Neural cell (in vitro differentiated cells): ENCODE results near the gene TIPARP.

Experiments used
- EP300 ChIP-seq: fragments of 450-650 bp; conservative IDR thresholded peaks from 2 replicates; pipeline ENCODE4 v1.6.1; 2014; ENCODE audit warnings: antibody characterized with exemption, mild to moderate bottlenecking, moderate library complexity; ENCODE audit not compliant: poor library complexity, severe bottlenecking
- EZH2 ChIP-seq: fragments of 200-600, 300-800 bp; shearing (Covaris generic), sonication (generic); IDR thresholded peaks from 2 replicates; pipeline ENCODE4 v1.6.1; 2014; ENCODE audit warnings: antibody characterized with exemption, low read length, borderline replicate concordance, mild to moderate bottlenecking; ENCODE audit not compliant: insufficient read depth, poor library complexity, severe bottlenecking
- POLR2AphosphoS5 ChIP-seq: IDR thresholded peaks from 2 replicates; pipeline ENCODE4 v1.6.1; 2012
- SMC3 ChIP-seq: fragments of 450-650 bp; conservative IDR thresholded peaks from 2 replicates; pipeline ENCODE4 v1.6.1; 2014; ENCODE audit warnings: antibody characterized with exemption, mild to moderate bottlenecking, moderate library complexity; ENCODE audit not compliant: poor library complexity
- TAF1 ChIP-seq: IDR thresholded peaks from 2 replicates; pipeline ENCODE4 v1.6.1; 2012; ENCODE audit warnings: low read depth
- TF ChIP-seq, protein P1 (sequence below): fragments of 450-650 bp; IDR thresholded peaks from 2 replicates; pipeline ENCODE4 v1.5.1; 2014; ENCODE audit warnings: antibody characterized with exemption, mild to moderate bottlenecking, moderate library complexity; ENCODE audit not compliant: poor library complexity, severe bottlenecking

- TF ChIP-seq, protein P1, sequence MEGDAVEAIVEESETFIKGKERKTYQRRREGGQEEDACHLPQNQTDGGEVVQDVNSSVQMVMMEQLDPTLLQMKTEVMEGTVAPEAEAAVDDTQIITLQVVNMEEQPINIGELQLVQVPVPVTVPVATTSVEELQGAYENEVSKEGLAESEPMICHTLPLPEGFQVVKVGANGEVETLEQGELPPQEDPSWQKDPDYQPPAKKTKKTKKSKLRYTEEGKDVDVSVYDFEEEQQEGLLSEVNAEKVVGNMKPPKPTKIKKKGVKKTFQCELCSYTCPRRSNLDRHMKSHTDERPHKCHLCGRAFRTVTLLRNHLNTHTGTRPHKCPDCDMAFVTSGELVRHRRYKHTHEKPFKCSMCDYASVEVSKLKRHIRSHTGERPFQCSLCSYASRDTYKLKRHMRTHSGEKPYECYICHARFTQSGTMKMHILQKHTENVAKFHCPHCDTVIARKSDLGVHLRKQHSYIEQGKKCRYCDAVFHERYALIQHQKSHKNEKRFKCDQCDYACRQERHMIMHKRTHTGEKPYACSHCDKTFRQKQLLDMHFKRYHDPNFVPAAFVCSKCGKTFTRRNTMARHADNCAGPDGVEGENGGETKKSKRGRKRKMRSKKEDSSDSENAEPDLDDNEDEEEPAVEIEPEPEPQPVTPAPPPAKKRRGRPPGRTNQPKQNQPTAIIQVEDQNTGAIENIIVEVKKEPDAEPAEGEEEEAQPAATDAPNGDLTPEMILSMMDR = no peak
- TF ChIP-seq EP300 = no peak
- TF ChIP-seq EZH2 = no peak
- TF ChIP-seq SMC3 = no peak
- no peak for TF ChIP-seq TAF1
- TF ChIP-seq POLR2AphosphoS5 = no peak
Observed at GRCh38 chr3:156639414-156640023, 34.9 kb upstream of the TIPARP start.
